DOHH2 (cell line): ENCODE data around the gene KIF1A.

Experiments used
- H3F3A ChIP-seq: fragments of 200-600 bp; sonication (generic), shearing (Covaris generic); 2 replicates; pipeline ENCODE4 v1.6.0; 2016; ENCODE audit warnings: antibody characterized with exemption, mild to moderate bottlenecking; ENCODE audit not compliant: control insufficient read depth, insufficient read depth
- H3K27ac ChIP-seq: fragments of 200-600 bp; sonication (generic); 2 replicates; pipeline ENCODE4 v1.5.1; 2014; ENCODE audit warnings: low read depth, mild to moderate bottlenecking, low read length, moderate library complexity
- H3K27me3 ChIP-seq: fragments of 200-600 bp; sonication (generic); 2 replicates; pipeline ENCODE4 v1.6.1; 2014; ENCODE audit warnings: mild to moderate bottlenecking, low read length, mixed read lengths; ENCODE audit not compliant: control insufficient read depth
- H3K36me3 ChIP-seq: fragments of 200-600 bp; sonication (generic); 2 replicates; pipeline ENCODE4 v1.6.1; 2014; ENCODE audit warnings: mild to moderate bottlenecking, low read length, moderate library complexity, mixed read lengths; ENCODE audit not compliant: control insufficient read depth
- H3K4me1 ChIP-seq: fragments of 200-600 bp; sonication (generic); 2 replicates; pipeline ENCODE4 v1.6.1; 2014; ENCODE audit warnings: mild to moderate bottlenecking, low read length, mixed read lengths; ENCODE audit not compliant: control insufficient read depth
- H3K4me2 ChIP-seq: fragments of 200-600 bp; sonication (generic); 2 replicates; pipeline ENCODE4 v1.6.0; 2014; ENCODE audit warnings: mild to moderate bottlenecking, low read length, moderate library complexity
- H3K4me3 ChIP-seq: fragments of 200-600 bp; sonication (generic); 2 replicates; pipeline ENCODE4 v1.5.1; 2014; ENCODE audit warnings: mild to moderate bottlenecking, low read length, mixed read lengths
- H3K79me2 ChIP-seq: fragments of 200-600 bp; sonication (generic); 2 replicates; pipeline ENCODE4 v1.6.1; 2014; ENCODE audit warnings: mild to moderate bottlenecking, low read length, mixed read lengths; ENCODE audit not compliant: control insufficient read depth
- H3K9me2 ChIP-seq: fragments of 200-600 bp; sonication (generic); replicated peaks from 2 replicates; pipeline ENCODE4 v1.6.1; 2014; ENCODE audit warnings: mild to moderate bottlenecking, low read length, mixed read lengths; ENCODE audit not compliant: control insufficient read depth
- H3K9me3 ChIP-seq: fragments of 200-600 bp; sonication (generic); 2 replicates; pipeline ENCODE4 v1.6.1; 2014; ENCODE audit warnings: antibody characterized with exemption, low read length, mixed read lengths; ENCODE audit not compliant: control insufficient read depth, insufficient read depth
- H4K20me1 ChIP-seq: fragments of 200-600 bp; sonication (generic); 2 replicates; pipeline ENCODE4 v1.6.0; 2014; ENCODE audit warnings: low read depth, mild to moderate bottlenecking, antibody characterized with exemption, low read length, moderate library complexity; ENCODE audit not compliant: control insufficient read depth, insufficient read depth
- EZH2phosphoT487 ChIP-seq: fragments of 200-600 bp; sonication (generic); IDR thresholded peaks from 2 replicates; pipeline ENCODE4 v1.6.1; 2017; ENCODE audit warnings: borderline replicate concordance, mild to moderate bottlenecking, antibody characterized with exemption, low read length, moderate library complexity, mixed read lengths
- TF ChIP-seq, protein P1 (sequence below): fragments of 200-600 bp; sonication (generic); IDR thresholded peaks from one replicate; pipeline ENCODE4 v1.5.1; 2014; ENCODE audit warnings: antibody characterized with exemption, mild to moderate bottlenecking, low read depth, low read length; ENCODE audit not compliant: poor library complexity, severe bottlenecking

Gene KIF1A

DNA sequence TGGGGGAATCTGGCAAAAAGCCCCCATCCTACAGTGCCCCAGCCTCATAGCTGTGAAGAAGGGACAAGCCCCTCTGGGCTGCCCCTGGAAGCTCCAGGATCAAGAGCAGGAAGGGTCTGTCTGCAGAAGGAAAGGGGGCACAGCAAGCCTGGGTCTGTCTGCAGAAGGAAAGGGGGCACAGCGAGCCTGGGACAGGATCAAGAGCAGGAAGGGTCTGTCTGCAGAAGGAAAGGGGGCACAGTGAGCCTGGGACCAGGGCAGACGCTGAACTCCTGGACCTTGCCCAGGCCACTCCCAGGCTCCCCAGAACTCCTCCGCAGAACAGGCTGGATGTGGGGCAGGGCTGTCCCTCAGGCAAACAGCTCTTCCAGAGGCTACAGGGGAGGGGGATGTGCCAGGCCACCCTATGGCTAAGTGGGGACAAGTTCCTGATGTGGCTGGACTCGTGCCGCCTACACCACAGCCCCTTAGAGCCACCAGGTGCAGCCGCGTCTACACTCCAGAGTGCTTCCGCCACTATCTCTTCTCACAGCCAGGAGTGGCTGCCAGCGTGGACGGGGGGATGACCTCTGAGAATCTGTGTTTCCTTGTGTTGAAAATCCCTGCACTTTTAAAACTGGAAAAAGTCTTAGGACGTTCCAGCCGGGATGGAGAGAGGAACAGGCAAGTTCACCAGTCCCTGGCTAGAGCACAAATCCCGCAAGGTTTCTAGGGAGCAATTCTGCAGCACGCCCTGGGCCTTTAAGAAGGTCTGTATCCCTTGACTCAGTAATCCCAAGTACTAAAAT is 20.8 kb downstream of the KIF1A start:
- H3K27me3 ChIP-seq = peaks cover 7% of the 10 kb centered on the region; the same call in 1 of the 2 replicates
- no peaks in the 10 kb centered on the region for H3F3A ChIP-seq
- no peaks in the 10 kb centered on the region for H4K20me1 ChIP-seq
- H3K36me3 ChIP-seq = no peaks in the 10 kb centered on the region
- no peak overlapping the region for H3K4me3 ChIP-seq
- no peaks in the 10 kb centered on the region for H3K9me3 ChIP-seq
- H3K79me2 ChIP-seq = no peaks in the 10 kb centered on the region
- no peak overlapping the region for H3K4me2 ChIP-seq
- H3K4me1 ChIP-seq = no peaks in the 10 kb centered on the region
- H3K27ac ChIP-seq = no peak overlapping the region
- H3K9me2 ChIP-seq = no peaks in the 10 kb centered on the region
- TF ChIP-seq, protein P1, sequence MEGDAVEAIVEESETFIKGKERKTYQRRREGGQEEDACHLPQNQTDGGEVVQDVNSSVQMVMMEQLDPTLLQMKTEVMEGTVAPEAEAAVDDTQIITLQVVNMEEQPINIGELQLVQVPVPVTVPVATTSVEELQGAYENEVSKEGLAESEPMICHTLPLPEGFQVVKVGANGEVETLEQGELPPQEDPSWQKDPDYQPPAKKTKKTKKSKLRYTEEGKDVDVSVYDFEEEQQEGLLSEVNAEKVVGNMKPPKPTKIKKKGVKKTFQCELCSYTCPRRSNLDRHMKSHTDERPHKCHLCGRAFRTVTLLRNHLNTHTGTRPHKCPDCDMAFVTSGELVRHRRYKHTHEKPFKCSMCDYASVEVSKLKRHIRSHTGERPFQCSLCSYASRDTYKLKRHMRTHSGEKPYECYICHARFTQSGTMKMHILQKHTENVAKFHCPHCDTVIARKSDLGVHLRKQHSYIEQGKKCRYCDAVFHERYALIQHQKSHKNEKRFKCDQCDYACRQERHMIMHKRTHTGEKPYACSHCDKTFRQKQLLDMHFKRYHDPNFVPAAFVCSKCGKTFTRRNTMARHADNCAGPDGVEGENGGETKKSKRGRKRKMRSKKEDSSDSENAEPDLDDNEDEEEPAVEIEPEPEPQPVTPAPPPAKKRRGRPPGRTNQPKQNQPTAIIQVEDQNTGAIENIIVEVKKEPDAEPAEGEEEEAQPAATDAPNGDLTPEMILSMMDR = no peak
- TF ChIP-seq EZH2phosphoT487 = no peak

DNA sequence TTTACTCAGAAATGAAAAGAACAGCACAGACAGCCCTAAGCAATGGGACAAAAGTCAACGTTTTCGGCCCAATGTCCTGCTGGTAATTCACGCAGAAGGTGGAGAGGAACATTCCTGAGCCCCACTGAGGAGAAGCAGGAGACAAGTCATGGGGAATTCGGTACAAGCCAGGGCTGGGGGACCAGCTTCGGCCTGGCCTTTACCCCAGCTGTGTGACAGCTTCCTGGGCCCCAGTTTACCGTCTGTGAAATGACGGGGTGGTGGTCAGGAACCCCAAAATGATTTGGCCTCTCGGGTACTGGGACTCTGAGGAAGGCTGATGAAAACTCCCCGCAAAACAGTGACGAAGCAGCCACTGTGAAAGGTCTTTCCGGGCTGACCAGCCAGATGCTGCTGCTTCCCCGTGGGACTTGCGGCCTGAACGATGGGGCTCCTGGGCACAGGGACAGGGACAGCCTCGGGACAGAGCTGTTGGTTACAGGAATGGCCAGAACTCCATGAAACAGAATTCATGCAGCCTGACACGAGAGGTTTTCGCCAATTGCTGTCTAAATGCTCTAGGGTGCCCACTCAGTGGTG is 21.6 kb downstream of the KIF1A start:
- Histone ChIP-seq H3K4me1 (no peaks in the 10 kb centered on the region), H3K79me2 (no peaks in the 10 kb centered on the region), H3K36me3 (no peaks in the 10 kb centered on the region), H4K20me1 (no peaks in the 10 kb centered on the region), H3K4me3 (no peak overlapping the region), H3K27me3 (peaks cover 7% of the 10 kb centered on the region; the same call in 1 of the 2 replicates), H3K9me2 (no peaks in the 10 kb centered on the region), H3K4me2 (no peak overlapping the region), H3F3A (no peaks in the 10 kb centered on the region), H3K27ac (no peak overlapping the region), H3K9me3 (no peaks in the 10 kb centered on the region)
- TF ChIP-seq, protein P1 = no peak
- TF ChIP-seq EZH2phosphoT487 = no peak

DNA sequence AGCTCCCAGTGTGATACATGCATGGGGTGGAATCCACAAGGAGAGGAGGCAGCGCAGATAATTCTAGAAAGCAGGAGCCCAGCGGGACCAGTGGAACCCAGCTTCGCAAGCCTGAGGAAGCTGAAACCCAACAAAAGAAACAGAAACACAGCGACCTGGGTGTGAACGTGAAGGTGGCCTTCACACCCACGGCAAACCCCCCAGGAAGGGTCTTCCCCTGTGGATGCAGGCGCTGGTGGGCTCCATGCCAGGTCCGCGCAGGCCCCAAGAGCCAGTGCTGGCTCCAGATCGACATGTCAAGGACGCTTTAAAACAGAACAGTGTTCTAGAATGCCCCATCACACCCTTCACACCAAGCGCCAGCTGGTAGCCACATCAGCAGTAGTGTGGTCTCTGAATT is 22.1 kb downstream of the KIF1A start:
- H3K4me2 ChIP-seq = no peak overlapping the region
- no peaks in the 10 kb centered on the region for H3K9me3 ChIP-seq
- 0 out of 2 replicates have a peak, but pooled peaks cover 4% of the 10 kb centered on the region for H3K27me3 ChIP-seq

More for the DNA sequence above, 22.1 kb downstream of the KIF1A start:
- H3K9me2 ChIP-seq = no peaks in the 10 kb centered on the region
- H3K4me1 ChIP-seq = no peaks in the 10 kb centered on the region
- TF ChIP-seq, protein P1 = no peak
- no peak for TF ChIP-seq EZH2phosphoT487
- H3K4me3 ChIP-seq = no peak overlapping the region
- no peaks in the 10 kb centered on the region for H4K20me1 ChIP-seq
- H3K36me3 ChIP-seq = no peaks in the 10 kb centered on the region
- H3F3A ChIP-seq = no peaks in the 10 kb centered on the region
- H3K79me2 ChIP-seq = no peaks in the 10 kb centered on the region
- H3K27ac ChIP-seq = no peak overlapping the region
